Measurements from ENCODE around the gene CFB.

CFB gene

DNA sequence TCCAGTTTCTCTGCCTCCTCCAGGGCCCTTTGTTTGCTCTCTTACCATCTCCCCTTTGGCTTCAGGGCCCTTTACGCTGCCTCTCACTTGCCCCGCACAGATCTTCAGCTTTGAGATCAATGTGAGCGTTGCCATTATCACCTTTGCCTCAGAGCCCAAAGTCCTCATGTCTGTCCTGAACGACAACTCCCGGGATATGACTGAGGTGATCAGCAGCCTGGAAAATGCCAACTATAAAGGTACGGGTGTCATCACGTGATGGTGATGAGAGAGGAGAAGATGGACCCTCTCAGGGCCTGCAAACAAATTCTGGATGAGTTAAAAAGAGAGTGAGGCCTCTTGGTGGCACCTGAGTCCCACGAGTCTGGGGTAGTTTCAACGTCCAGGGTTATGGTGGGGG is 10.1 kb upstream of the CFB start:
- no peak overlapping the region for H3K27ac ChIP-seq
- no peak for DNase-seq (ENCODE audit: low read depth, low spot score)
- no peak overlapping the region for H3K9ac ChIP-seq (ENCODE audit: insufficient read length)
- H3K36me3 ChIP-seq (ENCODE audit: insufficient read depth, low read length) = no peaks in the 10 kb centered on the region
- no peaks in the 10 kb centered on the region for H3K9me3 ChIP-seq (ENCODE audit: low read depth, low read length)
- TF ChIP-seq EZH2 (IDR thresholded peaks at IDR 0.05) (no peak), FOXP2 (optimal IDR thresholded peaks at IDR 0.05; ENCODE audit: control extremely low read depth, extremely low read length, insufficient read depth) (no peak), POLR2AphosphoS5 (IDR thresholded peaks at IDR 0.05; ENCODE audit: borderline replicate concordance, low read depth, low read length) (no peak)
- H3K4me3 ChIP-seq = no peak overlapping the region

- H3K9ac ChIP-seq (ENCODE audit: insufficient read length) = no peak overlapping the region
- H3K27ac ChIP-seq = no peak overlapping the region
- H3K9me3 ChIP-seq (ENCODE audit: low read depth, low read length) = no peaks in the 10 kb centered on the region
- TF ChIP-seq POLR2AphosphoS5 (IDR thresholded peaks at IDR 0.05; ENCODE audit: borderline replicate concordance, low read depth, low read length) = no peak
- no peak for DNase-seq (ENCODE audit: low read depth, low spot score)
- H3K4me3 ChIP-seq = no peak overlapping the region
- H3K36me3 ChIP-seq (ENCODE audit: insufficient read depth, low read length) = no peaks in the 10 kb centered on the region
Observed at GRCh38 chr6:31940256-31940664, 5.6 kb upstream of the CFB start.

DNA sequence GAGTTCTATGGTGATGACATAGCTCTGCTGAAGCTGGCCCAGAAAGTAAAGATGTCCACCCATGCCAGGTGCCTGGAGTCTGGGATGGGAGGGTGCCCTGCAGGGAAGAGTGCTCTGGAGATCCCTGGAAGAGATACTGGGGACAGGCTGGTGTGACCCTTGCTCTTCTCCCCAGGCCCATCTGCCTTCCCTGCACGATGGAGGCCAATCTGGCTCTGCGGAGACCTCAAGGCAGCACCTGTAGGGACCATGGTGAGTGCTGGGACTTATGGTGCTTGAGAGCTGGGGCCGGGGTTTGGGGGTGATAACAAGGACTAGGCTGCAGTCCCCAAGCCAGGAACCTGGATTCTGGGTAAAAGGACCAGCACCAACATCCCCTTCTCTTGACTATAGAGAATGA is 2.2 kb upstream of the CFB start:
- Histone ChIP-seq H3K9me3 (ENCODE audit: low read depth, low read length) (no peaks in the 10 kb centered on the region), H3K27ac (no peak overlapping the region), H3K36me3 (ENCODE audit: insufficient read depth, low read length) (no peaks in the 10 kb centered on the region), H3K4me3 (no peak overlapping the region), H3K9ac (ENCODE audit: insufficient read length) (no peak overlapping the region)
- TF ChIP-seq POLR2AphosphoS5 (IDR thresholded peaks at IDR 0.05; ENCODE audit: borderline replicate concordance, low read depth, low read length) (no peak), EZH2 (IDR thresholded peaks at IDR 0.05) (no peak)
- no peak for DNase-seq (ENCODE audit: low read depth, low spot score)

- TF ChIP-seq POLR2AphosphoS5 (IDR thresholded peaks at IDR 0.05; ENCODE audit: borderline replicate concordance, low read depth, low read length) (no peak), FOXP2 (optimal IDR thresholded peaks at IDR 0.05; ENCODE audit: control extremely low read depth, extremely low read length, insufficient read depth) (no peak), EZH2 (IDR thresholded peaks at IDR 0.05) (no peak)
- no peaks in the 10 kb centered on the region for H3K9me3 ChIP-seq (ENCODE audit: low read depth, low read length)
- no peaks in the 10 kb centered on the region for H3K36me3 ChIP-seq (ENCODE audit: insufficient read depth, low read length)
- H3K9ac ChIP-seq (ENCODE audit: insufficient read length) = no peak overlapping the region
- H3K27ac ChIP-seq = no peak overlapping the region
- H3K4me3 ChIP-seq = no peak overlapping the region
- no peak for DNase-seq (ENCODE audit: low read depth, low spot score)
Observed at GRCh38 chr6:31945154-31945506, 765 bp upstream of the CFB start.

GRCh38 chr6:31946370-31946885 is 533 bp downstream of the CFB start:
- no peak overlapping the region for H3K4me3 ChIP-seq
- peaks cover 5% of the 10 kb centered on the region; the same call in 1 of the 2 replicates for H3K36me3 ChIP-seq (ENCODE audit: insufficient read depth, low read length)
- TF ChIP-seq POLR2AphosphoS5 (IDR thresholded peaks at IDR 0.05; ENCODE audit: borderline replicate concordance, low read depth, low read length) (no peak), EZH2 (IDR thresholded peaks at IDR 0.05) (no peak), FOXP2 (optimal IDR thresholded peaks at IDR 0.05; ENCODE audit: control extremely low read depth, extremely low read length, insufficient read depth) (no peak)
- DNase-seq (ENCODE audit: low read depth, low spot score) = no peak
- no peaks in the 10 kb centered on the region for H3K9me3 ChIP-seq (ENCODE audit: low read depth, low read length)
- no peak overlapping the region for H3K9ac ChIP-seq (ENCODE audit: insufficient read length)
- H3K27ac ChIP-seq = no peak overlapping the region

DNA sequence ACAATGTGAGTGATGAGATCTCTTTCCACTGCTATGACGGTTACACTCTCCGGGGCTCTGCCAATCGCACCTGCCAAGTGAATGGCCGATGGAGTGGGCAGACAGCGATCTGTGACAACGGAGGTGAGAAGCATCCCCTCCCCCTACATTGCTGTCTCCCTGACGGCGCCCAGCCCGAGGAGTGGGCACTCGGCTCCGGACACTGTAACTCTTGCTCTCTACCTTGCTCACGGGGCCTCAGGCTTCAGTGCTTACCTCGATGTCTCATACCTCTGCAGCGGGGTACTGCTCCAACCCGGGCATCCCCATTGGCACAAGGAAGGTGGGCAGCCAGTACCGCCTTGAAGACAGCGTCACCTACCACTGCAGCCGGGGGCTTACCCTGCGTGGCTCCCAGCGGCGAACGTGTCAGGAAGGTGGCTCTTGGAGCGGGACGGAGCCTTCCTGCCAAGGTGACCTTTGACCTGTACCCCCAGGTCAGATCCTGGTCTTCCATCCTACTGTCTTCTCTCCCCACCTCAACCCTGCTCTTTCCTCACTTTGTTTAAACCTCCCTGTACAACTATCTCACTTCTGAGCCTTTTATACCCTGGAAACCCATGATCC is 1.3 kb downstream of the CFB start:
- no peaks in the 10 kb centered on the region for H3K9me3 ChIP-seq (ENCODE audit: low read depth, low read length)
- H3K36me3 ChIP-seq (ENCODE audit: insufficient read depth, low read length) = peaks cover 13% of the 10 kb centered on the region; the same call in 1 of the 2 replicates
- H3K4me3 ChIP-seq = no peak overlapping the region
- no peak for DNase-seq (ENCODE audit: low read depth, low spot score)
- no peak for TF ChIP-seq POLR2AphosphoS5 (IDR thresholded peaks at IDR 0.05; ENCODE audit: borderline replicate concordance, low read depth, low read length)
- TF ChIP-seq FOXP2 (optimal IDR thresholded peaks at IDR 0.05; ENCODE audit: control extremely low read depth, extremely low read length, insufficient read depth) = no peak
- TF ChIP-seq EZH2 (IDR thresholded peaks at IDR 0.05) = no peak
- H3K27ac ChIP-seq = no peak overlapping the region
- no peak overlapping the region for H3K9ac ChIP-seq (ENCODE audit: insufficient read length)

GRCh38 chr6:31947864-31948263 is 2.0 kb downstream of the CFB start:
- no peak overlapping the region for H3K9ac ChIP-seq (ENCODE audit: insufficient read length)
- no peak for DNase-seq (ENCODE audit: low read depth, low spot score)

GRCh38 chr6:31948306-31948705 is 2.4 kb downstream of the CFB start:
- TF ChIP-seq EZH2 (IDR thresholded peaks at IDR 0.05) (no peak), POLR2AphosphoS5 (IDR thresholded peaks at IDR 0.05; ENCODE audit: borderline replicate concordance, low read depth, low read length) (no peak), FOXP2 (optimal IDR thresholded peaks at IDR 0.05; ENCODE audit: control extremely low read depth, extremely low read length, insufficient read depth) (no peak)
- no peak overlapping the region for H3K9ac ChIP-seq (ENCODE audit: insufficient read length)
- H3K27ac ChIP-seq = no peak overlapping the region
- no peak for DNase-seq (ENCODE audit: low read depth, low spot score)
- no peak overlapping the region for H3K4me3 ChIP-seq
- H3K9me3 ChIP-seq (ENCODE audit: low read depth, low read length) = no peaks in the 10 kb centered on the region
- H3K36me3 ChIP-seq (ENCODE audit: insufficient read depth, low read length) = peaks cover 24% of the 10 kb centered on the region

More at GRCh38 chr6:31947864-31948263, 2.0 kb downstream of the CFB start:
- H3K27ac ChIP-seq = no peak overlapping the region
- no peak overlapping the region for H3K4me3 ChIP-seq
- peaks cover 19% of the 10 kb centered on the region; the same call in 1 of the 2 replicates for H3K36me3 ChIP-seq (ENCODE audit: insufficient read depth, low read length)
- no peaks in the 10 kb centered on the region for H3K9me3 ChIP-seq (ENCODE audit: low read depth, low read length)
- TF ChIP-seq FOXP2 (optimal IDR thresholded peaks at IDR 0.05; ENCODE audit: control extremely low read depth, extremely low read length, insufficient read depth) (no peak), POLR2AphosphoS5 (IDR thresholded peaks at IDR 0.05; ENCODE audit: borderline replicate concordance, low read depth, low read length) (no peak), EZH2 (IDR thresholded peaks at IDR 0.05) (no peak)

Measured in SK-N-MC (cell line).